Osteoblast (primary cell): ENCODE data around the gene CPEB4. TPM values are rescaled to one million over a fixed set of nuclear protein-coding genes. Genes with fewer than 3 reads are reported as not detected.

Experiments
- DNase-seq: peaks from one replicate; pipeline ENCODE4 v3.0.0; 2011; ENCODE audit warnings: low spot score, mixed read lengths; ENCODE audit not compliant: insufficient read length; ENCODE audit errors: missing footprints
- H2AFZ ChIP-seq: 2 replicates; pipeline ENCODE4 v1.6.0; 2011; ENCODE audit warnings: mild to moderate bottlenecking, low read length
- H3K27ac ChIP-seq: 2 replicates; pipeline ENCODE4 v1.5.1; 2011; ENCODE audit warnings: mild to moderate bottlenecking, low read depth, low read length, moderate library complexity
- H3K27me3 ChIP-seq: 2 replicates; pipeline ENCODE4 v1.6.0; 2012; ENCODE audit warnings: mild to moderate bottlenecking, control low read depth, inconsistent platforms, low read length, moderate library complexity; ENCODE audit not compliant: insufficient read depth
- H3K36me3 ChIP-seq: 2 replicates; pipeline ENCODE4 v1.5.1; 2011; ENCODE audit warnings: mild to moderate bottlenecking, low read length, control low read depth, moderate library complexity; ENCODE audit not compliant: insufficient read depth
- H3K4me1 ChIP-seq: 2 replicates; pipeline ENCODE4 v1.5.1; 2011; ENCODE audit warnings: mild to moderate bottlenecking, low read length, control low read depth, moderate library complexity; ENCODE audit not compliant: insufficient read depth
- H3K4me2 ChIP-seq: 2 replicates; pipeline ENCODE4 v1.6.0; 2011; ENCODE audit warnings: mild to moderate bottlenecking, low read length; ENCODE audit not compliant: insufficient read depth
- H3K4me3 ChIP-seq: fragments of 200-600 bp; sonication (generic); 3 replicates; pipeline ENCODE4 v1.5.1; 2012; ENCODE audit warnings: mild to moderate bottlenecking, low read length, inconsistent platforms; ENCODE audit not compliant: insufficient read depth
- H3K79me2 ChIP-seq: 2 replicates; pipeline ENCODE4 v1.6.0; 2012; ENCODE audit warnings: mild to moderate bottlenecking, low read length, control low read depth, inconsistent platforms; ENCODE audit not compliant: insufficient read depth
- H3K9me3 ChIP-seq: 2 replicates; pipeline ENCODE4 v1.5.1; 2011; ENCODE audit warnings: low read depth, low read length, control low read depth
- H4K20me1 ChIP-seq: 2 replicates; pipeline ENCODE4 v1.6.0; 2012; ENCODE audit warnings: mild to moderate bottlenecking, low read length, control low read depth; ENCODE audit not compliant: insufficient read depth
- CTCF ChIP-seq: IDR thresholded peaks from 2 replicates; pipeline ENCODE4 v1.5.1; 2011; ENCODE audit warnings: mild to moderate bottlenecking, low read depth, low read length, moderate library complexity; ENCODE audit errors: extremely low read depth
- total RNA-seq: library from RNA; depleted of rRNA; stranded (reverse); fragments of >200 nt; gene quantifications from 2 replicates; pipeline ENCODE4 v1.2.3, GENCODE V29; 2012

CPEB4 gene
- total RNA-seq, 1 donor: 41.6 TPM

- no peak overlapping the region for H3K4me3 ChIP-seq
- H4K20me1 ChIP-seq: peaks cover 13% of the 10 kb centered on the region
- no peak overlapping the region for H2AFZ ChIP-seq
- H3K4me1 ChIP-seq: peaks cover 29% of the 10 kb centered on the region
- no peak for DNase-seq
- H3K36me3 ChIP-seq: no peaks in the 10 kb centered on the region
- no peaks in the 10 kb centered on the region for H3K27me3 ChIP-seq
- H3K79me2 ChIP-seq: peaks cover 67% of the 10 kb centered on the region
- H3K9me3 ChIP-seq: no peaks in the 10 kb centered on the region
- no peak overlapping the region for H3K27ac ChIP-seq
- H3K4me2 ChIP-seq: no peak overlapping the region
- peak; percentile 69 for TF ChIP-seq CTCF
Observed at GRCh38 chr5:173925449-173926071, 37.4 kb downstream of the CPEB4 start.

- peak; percentile 38 for DNase-seq
- H3K27ac ChIP-seq: peak overlapping the region; percentile 36
- no peak overlapping the region for H2AFZ ChIP-seq
- no peak overlapping the region for H3K4me3 ChIP-seq
- H3K36me3 ChIP-seq: no peaks in the 10 kb centered on the region
- no peaks in the 10 kb centered on the region for H3K9me3 ChIP-seq
- peaks cover 13% of the 10 kb centered on the region for H4K20me1 ChIP-seq
- peak overlapping the region; percentile 42 for H3K4me2 ChIP-seq
- peaks cover 29% of the 10 kb centered on the region for H3K4me1 ChIP-seq
- H3K79me2 ChIP-seq: peaks cover 64% of the 10 kb centered on the region
- TF ChIP-seq CTCF: no peak
- H3K27me3 ChIP-seq: no peaks in the 10 kb centered on the region
Observed at GRCh38 chr5:173926359-173926758, 38.2 kb downstream of the CPEB4 start.

- TF ChIP-seq CTCF: no peak
- Histone ChIP-seq H3K36me3 (no peaks in the 10 kb centered on the region), H3K4me2 (no peak overlapping the region), H4K20me1 (peaks cover 13% of the 10 kb centered on the region), H3K27me3 (no peaks in the 10 kb centered on the region), H2AFZ (no peak overlapping the region), H3K4me3 (no peak overlapping the region), H3K27ac (no peak overlapping the region), H3K4me1 (peaks cover 20% of the 10 kb centered on the region), H3K79me2 (peaks cover 53% of the 10 kb centered on the region), H3K9me3 (no peaks in the 10 kb centered on the region)
- DNase-seq: no peak
Observed at GRCh38 chr5:173928871-173929574, 40.9 kb downstream of the CPEB4 start.

- Histone ChIP-seq H3K4me3 (no peak overlapping the region), H3K36me3 (no peaks in the 10 kb centered on the region), H3K79me2 (peaks cover 32% of the 10 kb centered on the region), H3K27ac (no peak overlapping the region), H4K20me1 (peaks cover 4% of the 10 kb centered on the region), H3K4me1 (no peaks in the 10 kb centered on the region), H3K9me3 (no peaks in the 10 kb centered on the region), H3K4me2 (no peak overlapping the region), H2AFZ (no peak overlapping the region), H3K27me3 (no peaks in the 10 kb centered on the region)
- TF ChIP-seq CTCF: no peak
- no peak for DNase-seq
Observed at GRCh38 chr5:173932695-173933139, 44.6 kb downstream of the CPEB4 start.
